ENCODE measurements around the gene DCDC1.

DCDC1 gene

DNA sequence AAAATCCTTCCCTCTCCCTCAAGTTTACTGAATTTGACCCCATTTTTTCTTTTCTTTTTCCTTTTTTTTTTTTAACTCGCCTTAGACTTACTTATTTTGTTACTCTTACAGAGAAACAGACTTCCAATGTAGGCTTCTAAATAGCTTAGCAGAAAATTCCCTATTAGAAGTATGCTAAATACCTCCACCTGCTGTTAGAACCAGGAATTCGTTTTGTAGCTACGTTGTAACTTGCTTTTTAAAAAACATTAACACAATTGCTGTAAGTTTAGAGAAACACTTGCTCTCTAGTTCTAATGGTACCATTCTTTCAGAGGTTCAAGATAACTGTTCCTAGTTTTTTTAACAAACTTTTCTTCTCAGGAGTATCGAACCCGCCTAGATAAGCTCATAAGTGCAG, 324.2 kb downstream of the DCDC1 start:
- TF ChIP-seq POLR2AphosphoS5 (IDR thresholded peaks at IDR 0.05; ENCODE audit: low read depth, low read length) = no peak

DNA sequence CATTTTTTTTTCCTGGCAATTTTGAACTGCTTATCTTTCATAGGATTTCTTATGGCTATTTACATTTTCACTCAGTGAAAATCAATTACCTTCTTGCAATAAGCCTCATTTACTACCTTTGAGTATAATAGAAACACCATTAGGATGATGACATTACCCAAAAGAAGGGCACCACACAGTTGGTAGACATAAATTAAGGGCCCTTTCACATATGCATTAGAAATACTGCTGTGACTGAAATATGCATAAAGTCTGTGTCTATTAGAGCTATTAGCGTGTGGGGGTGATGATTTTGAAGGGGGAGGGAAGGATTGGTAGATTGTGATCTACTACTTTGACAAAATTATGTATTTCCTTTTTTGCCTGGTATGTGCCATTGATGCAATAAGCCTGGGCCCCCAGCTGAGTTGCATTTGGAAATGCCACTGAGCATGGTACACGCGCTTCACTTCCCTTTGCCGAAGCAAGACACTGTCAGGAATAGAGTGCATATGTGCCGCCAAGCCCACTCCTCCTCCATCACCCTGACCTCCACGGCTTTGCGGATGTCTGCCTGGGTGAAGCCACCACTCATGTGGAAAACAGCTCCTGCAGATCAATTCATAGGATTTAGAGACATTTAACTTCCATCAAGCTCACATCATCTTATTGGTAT, 339.3 kb downstream of the DCDC1 start:
- no peak for TF ChIP-seq TAF1 (IDR thresholded peaks at IDR 0.05; ENCODE audit: borderline replicate concordance, insufficient read depth, low read length)
- TF ChIP-seq, protein P1, sequence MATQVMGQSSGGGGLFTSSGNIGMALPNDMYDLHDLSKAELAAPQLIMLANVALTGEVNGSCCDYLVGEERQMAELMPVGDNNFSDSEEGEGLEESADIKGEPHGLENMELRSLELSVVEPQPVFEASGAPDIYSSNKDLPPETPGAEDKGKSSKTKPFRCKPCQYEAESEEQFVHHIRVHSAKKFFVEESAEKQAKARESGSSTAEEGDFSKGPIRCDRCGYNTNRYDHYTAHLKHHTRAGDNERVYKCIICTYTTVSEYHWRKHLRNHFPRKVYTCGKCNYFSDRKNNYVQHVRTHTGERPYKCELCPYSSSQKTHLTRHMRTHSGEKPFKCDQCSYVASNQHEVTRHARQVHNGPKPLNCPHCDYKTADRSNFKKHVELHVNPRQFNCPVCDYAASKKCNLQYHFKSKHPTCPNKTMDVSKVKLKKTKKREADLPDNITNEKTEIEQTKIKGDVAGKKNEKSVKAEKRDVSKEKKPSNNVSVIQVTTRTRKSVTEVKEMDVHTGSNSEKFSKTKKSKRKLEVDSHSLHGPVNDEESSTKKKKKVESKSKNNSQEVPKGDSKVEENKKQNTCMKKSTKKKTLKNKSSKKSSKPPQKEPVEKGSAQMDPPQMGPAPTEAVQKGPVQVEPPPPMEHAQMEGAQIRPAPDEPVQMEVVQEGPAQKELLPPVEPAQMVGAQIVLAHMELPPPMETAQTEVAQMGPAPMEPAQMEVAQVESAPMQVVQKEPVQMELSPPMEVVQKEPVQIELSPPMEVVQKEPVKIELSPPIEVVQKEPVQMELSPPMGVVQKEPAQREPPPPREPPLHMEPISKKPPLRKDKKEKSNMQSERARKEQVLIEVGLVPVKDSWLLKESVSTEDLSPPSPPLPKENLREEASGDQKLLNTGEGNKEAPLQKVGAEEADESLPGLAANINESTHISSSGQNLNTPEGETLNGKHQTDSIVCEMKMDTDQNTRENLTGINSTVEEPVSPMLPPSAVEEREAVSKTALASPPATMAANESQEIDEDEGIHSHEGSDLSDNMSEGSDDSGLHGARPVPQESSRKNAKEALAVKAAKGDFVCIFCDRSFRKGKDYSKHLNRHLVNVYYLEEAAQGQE (IDR thresholded peaks at IDR 0.05; ENCODE audit: insufficient read depth in 1 of 2, low read depth in 2 of 2, low read length in 2 of 2) = no peak
- TF ChIP-seq SIN3A (IDR thresholded peaks at IDR 0.05; ENCODE audit: borderline replicate concordance, insufficient read depth, low read length) = no peak
- no peak for TF ChIP-seq FOXP2 (optimal IDR thresholded peaks at IDR 0.05; ENCODE audit: borderline replicate concordance, extremely low read depth, extremely low read length, insufficient read depth)
- no peak for TF ChIP-seq POLR2AphosphoS5 (IDR thresholded peaks at IDR 0.05; ENCODE audit: low read depth, low read length)

DNA sequence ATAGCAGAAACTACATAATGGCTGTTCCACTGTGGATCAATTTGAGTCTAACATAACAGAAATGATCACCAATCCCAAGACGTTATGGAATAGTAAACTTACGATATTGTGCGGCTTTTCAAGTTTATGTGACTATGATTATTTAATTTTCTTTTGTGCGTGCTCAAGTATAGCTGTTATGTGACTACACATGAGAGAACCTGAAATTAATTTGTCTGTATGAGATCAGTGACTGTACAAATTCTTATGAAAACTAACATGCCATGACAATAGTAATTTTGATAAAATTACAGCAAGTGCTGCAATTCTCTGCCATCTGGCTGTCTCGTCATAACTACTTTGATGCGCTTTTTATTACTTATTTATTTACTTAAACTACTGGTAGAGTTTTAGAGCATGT, 343.2 kb downstream of the DCDC1 start:
- no peak for TF ChIP-seq FOXP2 (optimal IDR thresholded peaks at IDR 0.05; ENCODE audit: borderline replicate concordance, extremely low read depth, extremely low read length, insufficient read depth)
- TF ChIP-seq SIN3A (IDR thresholded peaks at IDR 0.05; ENCODE audit: borderline replicate concordance, insufficient read depth, low read length) = no peak
- no peak for TF ChIP-seq POLR2AphosphoS5 (IDR thresholded peaks at IDR 0.05; ENCODE audit: low read depth, low read length)
- TF ChIP-seq TAF1 (IDR thresholded peaks at IDR 0.05; ENCODE audit: borderline replicate concordance, insufficient read depth, low read length) = no peak
- TF ChIP-seq, protein P1 (IDR thresholded peaks at IDR 0.05; ENCODE audit: insufficient read depth in 1 of 2, low read depth in 2 of 2, low read length in 2 of 2) = no peak

DNA sequence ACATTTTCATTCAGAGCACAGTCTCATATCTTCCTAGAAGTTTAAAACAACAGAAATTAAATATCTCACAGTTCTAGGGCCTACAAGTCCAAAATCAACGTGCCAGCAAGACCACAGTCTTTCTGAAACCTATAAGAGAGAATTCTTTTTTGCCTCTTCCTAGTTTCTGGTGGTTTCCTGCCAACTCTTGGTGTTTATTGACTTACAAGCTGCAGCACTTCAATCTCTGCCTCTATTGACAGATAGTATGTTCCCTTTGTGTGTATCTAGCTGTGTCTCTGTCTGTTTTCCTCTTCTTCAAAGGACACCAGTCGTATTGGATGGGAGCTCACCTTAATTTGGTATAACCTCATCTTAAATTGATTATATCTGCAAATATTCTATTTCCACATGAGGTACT, 347.5 kb downstream of the DCDC1 start:
- TF ChIP-seq, protein P1 (IDR thresholded peaks at IDR 0.05; ENCODE audit: insufficient read depth in 1 of 2, low read depth in 2 of 2, low read length in 2 of 2) = no peak

DNA sequence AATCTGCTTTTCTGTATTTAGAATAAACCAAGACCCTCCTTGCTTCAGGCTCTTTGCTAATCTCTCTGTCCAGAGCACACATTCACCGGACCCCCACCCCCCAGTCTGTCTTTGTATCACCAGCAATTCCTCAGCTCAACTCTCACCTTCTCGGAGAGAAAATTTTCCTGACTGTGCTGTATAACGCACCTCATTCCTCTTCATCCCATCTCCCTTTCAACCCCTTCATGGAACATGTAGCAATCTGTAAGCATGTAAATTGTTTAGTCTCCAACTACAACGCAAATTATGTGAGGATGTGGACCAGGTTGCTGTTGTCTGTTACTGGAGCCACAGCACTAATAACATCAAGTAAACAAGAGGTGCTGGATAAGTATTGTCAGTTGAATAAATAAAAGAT, 349.8 kb downstream of the DCDC1 start:
- no peak for TF ChIP-seq FOXP2 (optimal IDR thresholded peaks at IDR 0.05; ENCODE audit: borderline replicate concordance, extremely low read depth, extremely low read length, insufficient read depth)
- no peak for TF ChIP-seq TAF1 (IDR thresholded peaks at IDR 0.05; ENCODE audit: borderline replicate concordance, insufficient read depth, low read length)
- no peak for TF ChIP-seq SIN3A (IDR thresholded peaks at IDR 0.05; ENCODE audit: borderline replicate concordance, insufficient read depth, low read length)
- TF ChIP-seq, protein P1 (IDR thresholded peaks at IDR 0.05; ENCODE audit: insufficient read depth in 1 of 2, low read depth in 2 of 2, low read length in 2 of 2) = no peak
- TF ChIP-seq POLR2AphosphoS5 (IDR thresholded peaks at IDR 0.05; ENCODE audit: low read depth, low read length) = no peak

All from PFSK-1 (cell line).